GM19240 (cell line): ENCODE measurements around the gene GRAMD1B.
A peak's percentile ranks its signal among the peaks of the same experiment; 100 is the strongest.

Source experiments
- DNase-seq: peaks from one replicate; pipeline ENCODE4 v3.0.0; 2011; ENCODE audit warnings: low spot score; ENCODE audit not compliant: insufficient read length

GRAMD1B gene

GRCh38 chr11:123532131-123532530, 102.1 kb downstream of the GRAMD1B start:
- no peak for DNase-seq

GRCh38 chr11:123535401-123535800, 105.3 kb downstream of the GRAMD1B start:
- DNase-seq, result no peak

GRCh38 chr11:123536690-123537437, 106.8 kb downstream of the GRAMD1B start:
- DNase-seq, result no peak

- DNase-seq, result no peak
These were observed 107.7 kb downstream of the GRAMD1B start for GRCh38 chr11:123537726-123538125.

GRCh38 chr11:123543797-123544196, 113.7 kb downstream of the GRAMD1B start:
- DNase-seq, result no peak

- no peak for DNase-seq
These were observed 114.7 kb downstream of the GRAMD1B start for GRCh38 chr11:123544631-123545375.

- DNase-seq, result no peak
These were observed 115.7 kb downstream of the GRAMD1B start for GRCh38 chr11:123545726-123546270.

GRCh38 chr11:123546515-123546914, 116.4 kb downstream of the GRAMD1B start:
- no peak for DNase-seq

- peak; percentile 42 for DNase-seq
These were observed 117.1 kb downstream of the GRAMD1B start for GRCh38 chr11:123547180-123547579.

- no peak for DNase-seq
These were observed 118.7 kb downstream of the GRAMD1B start for GRCh38 chr11:123548774-123549173.

GRCh38 chr11:123549926-123550917, 120.2 kb downstream of the GRAMD1B start:
- no peak for DNase-seq

- DNase-seq, result no peak
These were observed 121.0 kb downstream of the GRAMD1B start for GRCh38 chr11:123551079-123551478.

- DNase-seq, result no peak
These were observed 126.6 kb downstream of the GRAMD1B start for GRCh38 chr11:123556633-123557032.

- DNase-seq, result no peak
These were observed 128.7 kb downstream of the GRAMD1B start for GRCh38 chr11:123558536-123559315.

- no peak for DNase-seq
These were observed 129.5 kb downstream of the GRAMD1B start for GRCh38 chr11:123559523-123559955.

- DNase-seq, result no peak
These were observed 129.9 kb downstream of the GRAMD1B start for GRCh38 chr11:123560006-123560405.

- no peak for DNase-seq
These were observed 131.3 kb downstream of the GRAMD1B start for GRCh38 chr11:123561431-123561800.

GRCh38 chr11:123562158-123562557, 132.1 kb downstream of the GRAMD1B start:
- DNase-seq, result no peak

- DNase-seq, result no peak
These were observed 132.8 kb downstream of the GRAMD1B start for GRCh38 chr11:123562829-123563228.

GRCh38 chr11:123564221-123564620, 134.2 kb downstream of the GRAMD1B start:
- DNase-seq, result no peak
